ENCODE results near the gene ADAMTS6. TPM values are rescaled to one million over a fixed set of nuclear protein-coding genes. Genes with fewer than 3 reads are reported as not detected.

Gene ADAMTS6
- total RNA-seq, 3 donors from 2014 or later (not counting 1 experiment from before 2014, with no cell fraction given) = 0.47 to 1.4 (median 1.1) TPM

DNA sequence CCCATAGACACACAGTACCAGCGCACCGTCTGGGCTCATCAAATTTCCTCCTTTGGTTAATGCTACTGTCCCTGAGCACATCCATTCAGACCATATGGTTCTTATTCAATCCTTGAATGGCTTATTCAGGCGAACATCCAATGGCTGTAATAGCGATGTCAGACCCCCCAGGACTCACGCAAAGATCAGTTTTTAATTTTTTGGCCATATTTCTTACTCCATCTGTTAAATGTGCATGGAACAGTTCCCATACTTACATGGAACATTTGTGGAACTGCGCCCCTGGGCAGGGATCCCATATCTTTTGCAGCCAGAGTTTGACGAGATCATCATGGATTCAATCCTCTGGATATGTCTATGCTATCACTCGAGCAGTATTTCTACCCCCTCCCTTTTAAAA, 213.2 kb downstream of the ADAMTS6 start:
- Histone ChIP-seq H3K27ac (ENCODE audit: low read length) (no peak overlapping the region), H3K27me3 (ENCODE audit: control insufficient read depth, insufficient read depth, low read length) (no peaks in the 10 kb centered on the region), H3K36me3 (ENCODE audit: control insufficient read depth, insufficient read depth, low read length) (no peaks in the 10 kb centered on the region), H3K9me3 (ENCODE audit: control insufficient read depth, insufficient read depth, low read length) (no peaks in the 10 kb centered on the region), H3K4me3 (ENCODE audit: low read length) (no peak overlapping the region), H3K4me1 (ENCODE audit: control insufficient read depth, insufficient read depth, low read length) (no peaks in the 10 kb centered on the region)
- no peak overlapping the region for H3K4me3 Mint-ChIP-seq
- H3K27me3 Mint-ChIP-seq (ENCODE audit: low read depth in 2 of 2) = peaks cover 0 to 3% of the 10 kb centered on the region in 2 donors
- DNase-seq (no peak), ATAC-seq (no peak)
- TF ChIP-seq, protein P1, sequence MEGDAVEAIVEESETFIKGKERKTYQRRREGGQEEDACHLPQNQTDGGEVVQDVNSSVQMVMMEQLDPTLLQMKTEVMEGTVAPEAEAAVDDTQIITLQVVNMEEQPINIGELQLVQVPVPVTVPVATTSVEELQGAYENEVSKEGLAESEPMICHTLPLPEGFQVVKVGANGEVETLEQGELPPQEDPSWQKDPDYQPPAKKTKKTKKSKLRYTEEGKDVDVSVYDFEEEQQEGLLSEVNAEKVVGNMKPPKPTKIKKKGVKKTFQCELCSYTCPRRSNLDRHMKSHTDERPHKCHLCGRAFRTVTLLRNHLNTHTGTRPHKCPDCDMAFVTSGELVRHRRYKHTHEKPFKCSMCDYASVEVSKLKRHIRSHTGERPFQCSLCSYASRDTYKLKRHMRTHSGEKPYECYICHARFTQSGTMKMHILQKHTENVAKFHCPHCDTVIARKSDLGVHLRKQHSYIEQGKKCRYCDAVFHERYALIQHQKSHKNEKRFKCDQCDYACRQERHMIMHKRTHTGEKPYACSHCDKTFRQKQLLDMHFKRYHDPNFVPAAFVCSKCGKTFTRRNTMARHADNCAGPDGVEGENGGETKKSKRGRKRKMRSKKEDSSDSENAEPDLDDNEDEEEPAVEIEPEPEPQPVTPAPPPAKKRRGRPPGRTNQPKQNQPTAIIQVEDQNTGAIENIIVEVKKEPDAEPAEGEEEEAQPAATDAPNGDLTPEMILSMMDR (IDR thresholded peaks at IDR 0.05) = no peak
- no peaks in the 10 kb centered on the region for H3K4me1 Mint-ChIP-seq
- WGBS (ENCODE audit: insufficient coverage) = 89% methylated on average over 8 of the region's 8 CpGs
- H3K27ac Mint-ChIP-seq = no peak overlapping the region
- H3K9me3 Mint-ChIP-seq = no peaks in the 10 kb centered on the region
- intact Hi-C loops (cut with micrococcal nuclease) = no loop called here
- H3K36me3 Mint-ChIP-seq = no peaks in the 10 kb centered on the region

DNA sequence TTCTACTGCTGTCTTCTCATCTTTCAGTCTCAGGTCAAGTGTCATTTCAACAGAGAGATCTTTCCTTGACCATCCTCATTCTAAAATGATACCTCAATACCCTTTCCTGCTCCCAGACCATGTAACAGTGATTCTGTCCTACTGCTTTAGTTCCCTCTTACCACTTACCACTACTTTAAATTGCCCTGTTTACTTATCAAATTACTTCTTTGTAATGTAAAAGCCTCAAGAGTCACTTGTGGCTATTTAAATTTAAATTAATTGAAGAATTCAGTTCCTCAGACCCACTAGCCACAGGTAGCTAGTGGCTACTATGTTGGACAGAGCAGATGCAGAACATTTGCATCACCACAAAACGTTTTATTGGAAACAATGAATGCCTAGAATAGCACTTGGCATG, 217.3 kb downstream of the ADAMTS6 start:
- Histone ChIP-seq H3K4me1 (ENCODE audit: control insufficient read depth, insufficient read depth, low read length) (no peaks in the 10 kb centered on the region), H3K36me3 (ENCODE audit: control insufficient read depth, insufficient read depth, low read length) (no peaks in the 10 kb centered on the region), H3K27ac (ENCODE audit: low read length) (no peak overlapping the region), H3K4me3 (ENCODE audit: low read length) (no peak overlapping the region), H3K27me3 (ENCODE audit: control insufficient read depth, insufficient read depth, low read length) (no peaks in the 10 kb centered on the region), H3K9me3 (ENCODE audit: control insufficient read depth, insufficient read depth, low read length) (no peaks in the 10 kb centered on the region)
- H3K9me3 Mint-ChIP-seq = no peaks in the 10 kb centered on the region
- no peak overlapping the region for H3K27ac Mint-ChIP-seq
- WGBS (ENCODE audit: insufficient coverage) = 83% methylated on average over 1 of the region's 1 CpG
- no peaks in the 10 kb centered on the region for H3K4me1 Mint-ChIP-seq
- ATAC-seq = no peak
- peaks cover 0 to 3% of the 10 kb centered on the region in 2 donors for H3K27me3 Mint-ChIP-seq (ENCODE audit: low read depth in 2 of 2)
- no peak for DNase-seq
- intact Hi-C loops (cut with micrococcal nuclease) = no loop called here
- H3K36me3 Mint-ChIP-seq = no peaks in the 10 kb centered on the region
- TF ChIP-seq, protein P1 (IDR thresholded peaks at IDR 0.05) = no peak
- H3K4me3 Mint-ChIP-seq = no peak overlapping the region

DNA sequence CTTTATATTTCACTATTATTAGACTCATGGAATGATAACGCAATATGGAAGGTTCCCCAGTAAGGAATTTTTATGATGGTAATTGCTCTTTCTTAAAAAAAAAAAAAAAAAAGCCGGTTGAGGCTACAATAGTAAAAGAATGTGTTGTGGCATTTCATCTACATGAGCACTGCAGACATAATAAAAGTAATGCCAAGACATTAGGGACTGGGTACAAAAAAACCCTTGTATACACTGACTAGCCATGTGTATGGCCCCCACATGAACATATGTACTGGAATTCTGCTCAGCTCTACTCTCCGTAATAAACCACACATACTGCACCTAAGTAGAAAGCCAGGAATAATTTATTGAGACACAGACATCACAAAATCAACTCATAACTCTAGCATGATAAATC, 218.4 kb downstream of the ADAMTS6 start:
- H3K36me3 Mint-ChIP-seq = no peaks in the 10 kb centered on the region
- no peaks in the 10 kb centered on the region for H3K36me3 ChIP-seq (ENCODE audit: control insufficient read depth, insufficient read depth, low read length)
- WGBS (ENCODE audit: insufficient coverage) = 100% methylated on average over 1 of the region's 3 CpGs
- no peaks in the 10 kb centered on the region for H3K27me3 ChIP-seq (ENCODE audit: control insufficient read depth, insufficient read depth, low read length)
- no peaks in the 10 kb centered on the region for H3K9me3 ChIP-seq (ENCODE audit: control insufficient read depth, insufficient read depth, low read length)
- no peak overlapping the region for H3K4me3 Mint-ChIP-seq
- TF ChIP-seq, protein P1 (IDR thresholded peaks at IDR 0.05) = no peak
- no peak overlapping the region for H3K4me3 ChIP-seq (ENCODE audit: low read length)
- peaks cover 0 to 3% of the 10 kb centered on the region in 2 donors for H3K27me3 Mint-ChIP-seq (ENCODE audit: low read depth in 2 of 2)
- H3K4me1 Mint-ChIP-seq = no peaks in the 10 kb centered on the region
- intact Hi-C loops (cut with micrococcal nuclease) = no loop called here
- DNase-seq (no peak), ATAC-seq (no peak)
- H3K27ac Mint-ChIP-seq = no peak overlapping the region
- H3K9me3 Mint-ChIP-seq = no peaks in the 10 kb centered on the region
- no peaks in the 10 kb centered on the region for H3K4me1 ChIP-seq (ENCODE audit: control insufficient read depth, insufficient read depth, low read length)
- H3K27ac ChIP-seq (ENCODE audit: low read length) = no peak overlapping the region

DNA sequence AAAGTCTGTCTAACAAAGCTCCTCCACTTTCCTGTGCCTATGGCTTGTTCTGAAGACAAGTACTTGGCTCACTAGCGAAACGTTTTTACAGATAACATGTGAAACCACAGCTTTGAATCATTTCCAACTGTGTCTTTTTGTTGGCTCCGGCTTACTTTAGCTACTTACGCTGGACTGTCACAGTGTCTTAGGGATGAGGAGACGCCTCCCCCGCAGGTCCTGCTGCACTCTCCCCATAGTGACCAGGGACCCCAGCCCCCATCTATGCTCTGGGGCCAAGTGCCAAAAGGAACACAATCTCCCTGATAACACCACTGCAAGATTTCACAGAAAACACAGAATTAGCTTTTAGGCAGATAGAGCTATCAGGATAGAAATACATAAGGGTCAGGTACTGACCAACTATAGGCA, 219.1 kb downstream of the ADAMTS6 start:
- Histone ChIP-seq H3K27me3 (ENCODE audit: control insufficient read depth, insufficient read depth, low read length) (no peaks in the 10 kb centered on the region), H3K27ac (ENCODE audit: low read length) (no peak overlapping the region), H3K4me3 (ENCODE audit: low read length) (no peak overlapping the region), H3K9me3 (ENCODE audit: control insufficient read depth, insufficient read depth, low read length) (no peaks in the 10 kb centered on the region), H3K4me1 (ENCODE audit: control insufficient read depth, insufficient read depth, low read length) (no peaks in the 10 kb centered on the region), H3K36me3 (ENCODE audit: control insufficient read depth, insufficient read depth, low read length) (no peaks in the 10 kb centered on the region)
- H3K9me3 Mint-ChIP-seq = peaks cover 0 to 3% of the 10 kb centered on the region in 2 donors
- H3K36me3 Mint-ChIP-seq = no peaks in the 10 kb centered on the region
- TF ChIP-seq, protein P1 (IDR thresholded peaks at IDR 0.05) = no peak
- H3K27ac Mint-ChIP-seq = no peak overlapping the region
- no peak for DNase-seq
- no peak for ATAC-seq
- 14% methylated on average over 5 of the region's 6 CpGs for WGBS (ENCODE audit: insufficient coverage)
- intact Hi-C loops (cut with micrococcal nuclease) = no loop called here
- no peaks in the 10 kb centered on the region for H3K4me1 Mint-ChIP-seq
- no peak overlapping the region for H3K4me3 Mint-ChIP-seq
- peaks cover 0 to 3% of the 10 kb centered on the region in 2 donors for H3K27me3 Mint-ChIP-seq (ENCODE audit: low read depth in 2 of 2)
